Ecto neural progenitor cell (in vitro differentiated cells): ENCODE measurements around the gene TRNP1.

ENCODE experiments used
- DNase-seq: peaks from one replicate; pipeline ENCODE4 v3.0.0-alpha.2; 2018; ENCODE audit warnings: low spot score

Gene TRNP1

DNA sequence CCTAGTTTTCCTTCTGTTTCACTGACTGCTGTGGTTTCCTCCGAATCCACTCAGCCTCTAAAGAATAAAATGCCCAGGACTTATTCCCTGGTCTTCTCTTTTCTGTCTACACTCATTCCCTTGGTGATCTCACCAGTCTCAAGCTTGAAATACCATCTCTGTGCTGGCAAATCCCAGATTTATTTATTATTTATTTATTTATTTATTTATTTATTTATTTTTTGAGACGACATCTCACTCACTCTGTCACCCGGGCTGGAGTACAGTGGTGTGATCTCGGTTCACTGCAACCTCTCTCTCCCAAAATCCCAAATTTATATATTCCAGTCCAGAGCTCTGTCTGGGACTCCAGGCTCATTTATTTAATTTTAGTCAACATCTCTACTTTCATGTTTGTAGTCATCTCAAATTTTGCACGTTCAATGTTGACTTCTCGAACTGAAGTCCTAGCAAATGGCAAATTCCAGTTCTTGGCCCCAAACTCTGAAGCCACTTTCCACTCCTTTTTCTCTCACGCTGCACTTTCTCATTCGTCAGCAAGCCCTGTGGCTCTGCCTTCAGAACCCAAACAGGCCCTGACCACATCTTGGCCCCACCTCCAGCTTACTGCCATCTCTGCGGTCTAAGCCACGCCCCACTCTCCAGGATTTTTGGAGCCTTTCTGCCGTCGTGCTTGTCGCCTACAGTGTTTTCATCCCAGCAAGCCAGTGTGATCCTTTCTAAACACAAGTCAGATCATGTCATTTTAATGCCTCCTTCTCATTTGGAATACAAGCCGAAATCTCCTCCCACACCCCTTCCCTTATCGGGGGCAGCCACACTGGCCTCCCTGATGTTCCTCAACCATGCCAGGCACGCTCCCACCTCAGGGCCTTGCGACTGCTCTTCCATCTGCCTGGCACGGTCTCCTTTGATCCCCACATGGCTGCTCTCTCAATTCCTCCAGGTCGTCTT lies 33.4 kb downstream of the TRNP1 start:
- DNase-seq: peak; percentile 82

GRCh38 chr1:27027575-27028250 lies 34.2 kb downstream of the TRNP1 start:
- no peak for DNase-seq

DNA sequence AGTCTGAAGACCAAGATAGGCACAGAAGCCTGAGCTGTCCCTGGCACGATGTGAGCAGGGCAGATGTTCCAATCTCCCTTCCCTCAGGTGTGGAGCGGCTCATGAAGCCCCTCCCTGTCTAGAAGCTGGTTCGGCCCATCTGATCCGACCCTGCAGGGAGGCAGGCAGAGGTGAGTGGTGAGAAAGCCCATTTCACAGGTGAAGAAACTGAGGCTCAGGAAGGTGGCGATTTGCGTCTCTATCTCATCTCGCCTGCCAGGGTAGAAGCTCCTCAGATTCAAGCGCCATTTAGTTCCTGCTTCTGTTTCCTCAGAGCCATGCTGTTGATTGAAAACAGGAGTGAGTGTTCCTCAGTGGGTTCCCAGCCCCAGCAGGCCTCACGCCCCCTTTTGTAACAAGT lies 36.0 kb downstream of the TRNP1 start:
- DNase-seq: no peak

DNA sequence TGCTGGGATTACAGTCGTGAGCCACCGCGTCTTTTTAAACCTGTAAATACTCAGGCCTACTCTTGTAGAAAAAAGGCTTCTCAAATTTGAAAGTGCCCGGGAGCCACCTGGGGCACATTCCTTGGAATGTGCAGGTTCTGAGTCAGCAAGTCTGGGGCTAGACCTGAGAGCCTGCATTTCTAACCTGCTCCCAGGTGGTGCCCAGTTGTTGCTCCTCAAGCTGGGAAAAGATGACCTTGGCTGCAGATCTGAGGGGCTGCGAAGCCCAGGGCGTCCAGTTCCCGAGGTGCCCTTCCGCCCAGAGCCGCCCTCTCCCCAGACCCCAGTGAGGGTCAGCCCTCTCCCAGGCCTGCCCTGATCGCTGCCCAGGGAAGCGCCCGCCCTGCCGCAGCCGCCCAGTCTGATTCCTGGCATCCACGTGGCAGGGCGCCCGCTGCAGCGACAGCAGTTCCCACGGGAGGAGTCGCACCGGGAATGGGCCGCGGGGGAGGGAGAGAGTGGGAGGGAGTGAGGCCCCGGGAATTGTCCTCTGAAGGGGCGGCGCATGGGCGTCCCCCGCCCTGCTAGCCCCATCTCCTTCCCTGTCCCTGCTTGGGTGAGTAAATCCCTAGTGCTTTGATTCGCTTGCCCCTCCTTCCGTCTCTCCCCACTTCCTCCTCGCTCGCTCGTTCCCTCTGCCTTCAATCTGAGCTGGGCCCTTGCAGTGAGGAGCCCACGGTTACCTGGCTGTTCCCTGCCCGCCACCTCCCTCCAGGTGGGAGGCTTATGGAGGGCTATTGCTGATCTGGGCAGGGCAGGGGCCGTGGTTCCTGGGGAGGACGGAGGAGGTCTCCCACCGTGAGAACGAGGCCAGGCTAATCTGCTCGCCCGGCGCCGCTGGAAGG lies 38.0 kb downstream of the TRNP1 start:
- DNase-seq: peak; percentile 76

- DNase-seq: no peak
Observed at GRCh38 chr1:27032119-27032461, 38.6 kb downstream of the TRNP1 start.

DNA sequence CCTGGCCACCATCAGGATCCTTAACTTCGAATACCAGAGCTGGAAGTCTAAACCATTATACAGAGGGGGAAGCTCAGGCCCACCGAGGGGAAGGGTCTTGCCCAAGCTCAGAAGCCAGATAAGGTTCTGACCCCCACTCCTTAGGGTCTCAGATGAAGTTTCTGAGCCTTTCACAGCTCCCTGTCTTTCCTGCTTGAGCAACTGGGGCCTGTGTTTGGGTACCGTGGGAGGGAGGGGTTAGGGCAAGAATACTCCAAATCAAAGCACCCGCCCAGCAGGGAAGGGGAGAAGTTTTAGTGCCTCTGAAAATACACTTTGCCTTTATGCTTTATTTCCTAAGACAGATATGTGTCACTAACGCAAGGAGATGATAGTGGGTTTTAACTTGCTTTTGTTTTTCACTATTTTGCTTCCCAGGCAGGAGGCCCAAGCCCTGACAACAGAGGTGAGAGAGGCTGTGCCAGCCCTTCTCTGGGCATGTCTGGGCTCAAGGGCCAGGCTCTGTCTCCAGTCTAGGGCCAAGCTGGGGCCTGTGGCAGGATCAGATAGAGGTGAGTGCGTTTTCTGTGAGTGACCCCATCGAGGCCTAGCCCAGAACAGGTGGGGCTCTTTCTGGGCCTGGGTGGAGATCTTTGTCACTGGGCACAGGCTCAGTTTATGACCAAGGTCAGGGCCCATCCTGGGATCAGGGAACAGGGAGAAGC lies 39.7 kb downstream of the TRNP1 start:
- no peak for DNase-seq

DNA sequence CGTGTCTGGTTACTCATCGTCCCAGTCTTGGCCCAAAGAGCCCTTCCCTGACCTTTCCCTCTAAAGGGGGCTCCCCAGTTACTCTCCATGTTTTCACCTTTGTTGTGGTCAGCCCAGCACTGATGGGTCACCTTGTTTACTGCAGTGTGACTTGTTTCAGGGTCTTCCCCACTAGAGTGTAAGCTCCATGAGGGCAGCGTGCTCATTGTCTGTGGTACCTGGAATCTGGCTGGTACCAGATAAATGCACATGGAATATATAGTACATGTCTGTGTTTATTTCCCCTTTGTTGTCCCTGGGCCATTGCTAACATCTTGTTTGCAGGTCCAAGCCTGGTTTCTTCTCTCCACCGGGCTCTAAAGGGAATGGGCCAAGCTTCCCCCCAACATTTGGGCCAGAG lies 41.9 kb downstream of the TRNP1 start:
- DNase-seq: no peak

DNA sequence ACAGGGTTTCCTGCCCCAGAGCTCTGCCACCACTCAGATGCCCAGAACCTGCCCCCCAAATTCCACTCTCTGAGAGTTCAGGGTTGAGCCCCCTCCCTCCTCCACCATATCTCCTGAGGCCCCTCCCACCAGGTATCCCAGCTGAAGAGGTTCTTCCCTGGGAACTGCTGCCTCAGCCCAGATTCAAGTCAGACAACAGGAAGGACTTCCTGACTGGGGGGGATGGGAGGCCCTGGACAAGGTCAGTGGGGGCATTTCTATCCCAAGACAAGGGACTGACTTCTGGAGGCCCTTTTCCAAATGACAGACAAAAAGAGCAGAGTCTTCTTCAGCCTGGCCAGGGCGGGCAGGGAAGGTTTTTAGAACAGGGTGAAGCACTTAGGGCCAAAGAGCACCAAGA lies 43.2 kb downstream of the TRNP1 start:
- no peak for DNase-seq

GRCh38 chr1:27037518-27037917 lies 44.0 kb downstream of the TRNP1 start:
- DNase-seq: no peak

DNA sequence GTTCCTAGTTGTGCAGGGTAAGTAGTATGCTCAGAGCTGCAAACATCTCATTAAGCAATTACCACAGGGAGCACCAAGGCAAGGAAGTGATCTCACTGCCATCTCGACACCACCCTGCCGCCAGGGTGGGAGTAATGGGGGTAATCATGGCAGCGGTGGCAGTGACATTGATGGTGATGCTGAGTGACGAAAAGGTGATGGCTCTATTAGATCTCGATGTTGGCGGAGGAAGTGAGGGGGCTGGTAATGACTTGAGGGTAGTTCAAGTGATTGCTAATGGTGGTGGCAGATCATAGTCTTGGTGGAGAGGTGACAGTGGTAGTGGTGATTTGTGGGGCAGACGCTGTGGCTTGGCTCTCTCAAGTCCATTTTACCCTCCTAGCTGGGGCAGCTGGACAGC lies 44.5 kb downstream of the TRNP1 start:
- DNase-seq: no peak

DNA sequence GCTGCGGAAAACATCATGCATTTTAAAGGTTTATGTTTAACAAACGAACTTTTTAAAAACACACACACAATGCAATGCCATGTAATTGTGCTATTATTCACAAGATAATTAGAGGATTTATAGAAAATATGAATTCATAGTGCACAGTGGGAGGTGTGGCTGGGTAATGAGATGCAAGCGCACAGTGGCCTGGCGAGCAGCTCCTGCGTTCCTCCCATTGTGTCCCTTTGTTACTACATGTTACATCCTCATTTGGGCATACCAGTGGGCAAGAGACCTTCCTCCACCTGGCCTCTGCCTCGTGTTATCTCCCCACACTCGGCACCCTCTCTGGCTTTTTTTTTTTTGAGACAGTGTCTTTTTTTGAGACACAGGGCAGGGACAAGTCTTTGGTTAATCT lies 49.2 kb downstream of the TRNP1 start:
- no peak for DNase-seq

DNA sequence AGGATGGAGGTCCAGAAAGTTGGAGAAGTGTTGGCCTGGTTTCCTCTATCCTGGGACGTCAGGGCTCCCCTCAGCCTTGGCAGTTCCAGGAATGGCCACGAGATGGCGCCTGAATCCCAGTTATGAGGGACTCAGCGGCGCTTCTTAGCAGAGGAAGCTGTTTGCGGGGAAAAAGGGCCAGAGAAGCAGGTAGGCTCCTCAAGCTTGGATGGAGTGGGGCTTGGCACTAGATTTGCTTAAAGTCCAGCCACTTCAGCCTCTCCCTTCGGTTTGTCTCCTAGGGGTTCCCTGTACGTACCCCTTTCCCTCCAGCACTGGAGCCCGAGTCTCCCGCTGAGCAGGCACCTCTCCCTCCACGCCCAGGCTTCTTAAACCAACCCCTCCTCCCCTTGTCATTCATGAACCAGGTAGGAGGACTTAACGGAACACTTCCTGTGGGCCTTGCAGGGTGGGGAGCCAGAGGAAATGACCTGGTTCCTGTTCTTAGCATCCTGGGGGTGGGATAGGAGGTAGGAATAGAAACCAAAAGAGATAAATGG lies 51.2 kb downstream of the TRNP1 start:
- peak; percentile 93 for DNase-seq

DNA sequence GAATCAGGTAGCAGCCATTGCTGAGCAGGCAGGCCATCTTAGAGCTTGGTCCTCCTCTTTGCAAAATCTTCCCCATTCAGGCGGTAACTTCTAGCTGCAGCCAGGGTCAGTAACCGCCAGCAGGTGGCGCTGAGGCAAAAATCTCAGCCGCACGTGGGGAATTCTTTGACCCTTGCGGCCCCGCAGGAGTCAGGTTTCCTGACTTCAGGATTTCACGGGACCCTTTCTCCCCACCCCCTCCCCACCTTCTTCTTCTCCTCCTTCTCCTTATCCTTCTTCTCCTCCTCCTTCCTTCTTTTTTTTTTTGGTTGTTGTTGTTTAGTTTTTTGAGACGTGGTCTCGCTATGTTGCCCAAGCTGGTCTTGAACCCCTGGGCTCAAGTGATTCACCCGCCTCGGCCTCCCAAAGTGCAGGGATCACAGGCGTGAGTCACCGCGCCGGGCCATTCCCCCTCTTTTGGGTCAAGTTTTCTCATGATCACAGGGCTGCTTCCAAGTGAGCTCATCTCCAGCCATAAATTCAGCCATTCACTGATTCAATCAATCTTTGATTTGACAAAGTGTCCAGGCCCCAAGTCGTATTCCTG lies 52.6 kb downstream of the TRNP1 start:
- peak; percentile 87 for DNase-seq

GRCh38 chr1:27047914-27048313 lies 54.4 kb downstream of the TRNP1 start:
- DNase-seq: no peak

GRCh38 chr1:27049100-27049499 lies 55.6 kb downstream of the TRNP1 start:
- no peak for DNase-seq

- DNase-seq: no peak
Observed at GRCh38 chr1:27049607-27050006, 56.1 kb downstream of the TRNP1 start.
